Keratinocyte (primary cell): ENCODE results near the gene B3GAT3.

Source experiments
- EZH2 ChIP-seq: IDR thresholded peaks from one replicate; pipeline ENCODE4 v1.6.1; 2012; ENCODE audit warnings: inconsistent platforms, mild to moderate bottlenecking, low read length, moderate library complexity
- TF ChIP-seq, protein P1 (sequence below), 3 experiments: IDR thresholded peaks in 1 of 3; conservative IDR thresholded peaks in 1 of 3; optimal IDR thresholded peaks in 1 of 3; 2 replicates in 2 of 3; 3 replicates in 1 of 3; pipeline versions ENCODE3 to v1.5.1; 2011; ENCODE audit warnings: low read length in 3 of 3, mild to moderate bottlenecking in 3 of 3, moderate library complexity in 2 of 3, control low read depth in 1 of 3, inconsistent platforms in 1 of 3; ENCODE audit not compliant: insufficient read depth in 2 of 3; ENCODE audit errors: extremely low read depth in 1 of 3

DNA sequence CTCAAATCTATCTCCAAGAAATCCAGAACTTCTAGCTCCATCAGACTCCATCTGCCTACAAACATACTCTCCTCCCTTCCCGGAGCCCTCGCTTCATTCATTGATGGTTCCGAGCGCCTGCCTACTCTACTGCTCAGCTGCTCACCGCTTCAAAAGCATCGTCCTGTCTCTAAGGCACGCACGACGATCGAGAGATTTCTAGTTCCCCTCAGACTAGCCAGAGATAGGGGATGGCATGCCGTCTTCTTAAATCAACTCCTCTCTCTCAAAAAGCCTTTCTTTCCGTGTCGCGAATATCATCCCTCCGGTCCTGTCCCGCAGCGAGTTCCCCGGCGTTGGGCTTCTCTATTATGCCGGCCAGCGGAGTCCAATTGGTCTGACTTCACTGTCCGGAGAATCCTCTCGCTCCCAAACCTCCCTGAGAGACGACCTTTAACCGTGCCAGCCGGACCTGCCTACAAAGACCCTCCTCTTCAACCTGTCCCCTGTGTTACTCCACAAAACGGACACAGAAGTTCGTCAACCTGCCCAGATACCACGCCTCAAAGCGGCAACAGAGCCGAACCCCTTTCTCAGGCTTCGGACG, 48.7 kb downstream of the B3GAT3 start:
- TF ChIP-seq, protein P1, sequence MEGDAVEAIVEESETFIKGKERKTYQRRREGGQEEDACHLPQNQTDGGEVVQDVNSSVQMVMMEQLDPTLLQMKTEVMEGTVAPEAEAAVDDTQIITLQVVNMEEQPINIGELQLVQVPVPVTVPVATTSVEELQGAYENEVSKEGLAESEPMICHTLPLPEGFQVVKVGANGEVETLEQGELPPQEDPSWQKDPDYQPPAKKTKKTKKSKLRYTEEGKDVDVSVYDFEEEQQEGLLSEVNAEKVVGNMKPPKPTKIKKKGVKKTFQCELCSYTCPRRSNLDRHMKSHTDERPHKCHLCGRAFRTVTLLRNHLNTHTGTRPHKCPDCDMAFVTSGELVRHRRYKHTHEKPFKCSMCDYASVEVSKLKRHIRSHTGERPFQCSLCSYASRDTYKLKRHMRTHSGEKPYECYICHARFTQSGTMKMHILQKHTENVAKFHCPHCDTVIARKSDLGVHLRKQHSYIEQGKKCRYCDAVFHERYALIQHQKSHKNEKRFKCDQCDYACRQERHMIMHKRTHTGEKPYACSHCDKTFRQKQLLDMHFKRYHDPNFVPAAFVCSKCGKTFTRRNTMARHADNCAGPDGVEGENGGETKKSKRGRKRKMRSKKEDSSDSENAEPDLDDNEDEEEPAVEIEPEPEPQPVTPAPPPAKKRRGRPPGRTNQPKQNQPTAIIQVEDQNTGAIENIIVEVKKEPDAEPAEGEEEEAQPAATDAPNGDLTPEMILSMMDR (optimal IDR thresholded peaks at IDR 0.05 in 1 of 3, IDR thresholded peaks at IDR 0.05 in 1 of 3, conservative IDR thresholded peaks at IDR 0.05 in 1 of 3; ENCODE audit: extremely low read depth in 1 of 3, insufficient read depth in 2 of 3, low read length in 3 of 3), result no peak
- no peak for TF ChIP-seq EZH2
